Measurements from ENCODE around the gene FAM241A.
"Not testable (repeated sequence)": the region's sequence is repeated elsewhere in the genome, so short reads cannot be mapped to it uniquely, and the experiment has no call there.

The FAM241A gene

GRCh38 chr4:112109360-112110058 lies 35.7 kb upstream of the FAM241A start:
- Histone ChIP-seq H3K9me3 (ENCODE audit: severe bottlenecking) (peaks cover 3% of the 10 kb centered on the region), H3K4me3 (ENCODE audit: low read depth, low read length) (peak overlapping the region; percentile 5; the same call in 1 of the 2 replicates), H3K27me3 (ENCODE audit: insufficient read depth, low read depth, severe bottlenecking) (no peaks in the 10 kb centered on the region), H3K27ac (no peak overlapping the region; the same call in 1 of the 2 replicates), H3K36me3 (peaks cover 5% of the 10 kb centered on the region)
- no peak for DNase-seq
- TF ChIP-seq, protein P1, sequence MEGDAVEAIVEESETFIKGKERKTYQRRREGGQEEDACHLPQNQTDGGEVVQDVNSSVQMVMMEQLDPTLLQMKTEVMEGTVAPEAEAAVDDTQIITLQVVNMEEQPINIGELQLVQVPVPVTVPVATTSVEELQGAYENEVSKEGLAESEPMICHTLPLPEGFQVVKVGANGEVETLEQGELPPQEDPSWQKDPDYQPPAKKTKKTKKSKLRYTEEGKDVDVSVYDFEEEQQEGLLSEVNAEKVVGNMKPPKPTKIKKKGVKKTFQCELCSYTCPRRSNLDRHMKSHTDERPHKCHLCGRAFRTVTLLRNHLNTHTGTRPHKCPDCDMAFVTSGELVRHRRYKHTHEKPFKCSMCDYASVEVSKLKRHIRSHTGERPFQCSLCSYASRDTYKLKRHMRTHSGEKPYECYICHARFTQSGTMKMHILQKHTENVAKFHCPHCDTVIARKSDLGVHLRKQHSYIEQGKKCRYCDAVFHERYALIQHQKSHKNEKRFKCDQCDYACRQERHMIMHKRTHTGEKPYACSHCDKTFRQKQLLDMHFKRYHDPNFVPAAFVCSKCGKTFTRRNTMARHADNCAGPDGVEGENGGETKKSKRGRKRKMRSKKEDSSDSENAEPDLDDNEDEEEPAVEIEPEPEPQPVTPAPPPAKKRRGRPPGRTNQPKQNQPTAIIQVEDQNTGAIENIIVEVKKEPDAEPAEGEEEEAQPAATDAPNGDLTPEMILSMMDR (IDR thresholded peaks at IDR 0.05; ENCODE audit: low read depth, low read length): no peak

DNA sequence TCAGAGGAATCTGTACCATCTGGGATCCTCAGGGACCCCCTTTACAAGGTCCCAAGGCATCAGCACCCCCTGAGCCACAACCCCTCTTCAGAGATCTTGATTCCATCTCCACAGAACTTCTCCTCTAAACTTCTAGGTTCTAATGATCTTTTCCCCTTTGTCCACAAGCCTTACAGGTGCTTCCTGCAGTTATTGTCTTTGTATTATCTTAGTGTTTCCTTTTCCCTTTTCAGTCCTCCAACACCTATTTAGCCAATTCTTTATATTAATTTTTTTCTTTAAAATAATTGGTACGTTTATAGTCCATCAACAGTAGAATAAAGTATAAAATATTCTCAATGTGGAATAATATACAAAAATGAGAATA lies 35.2 kb upstream of the FAM241A start:
- no peaks in the 10 kb centered on the region for H3K27me3 ChIP-seq (ENCODE audit: insufficient read depth, low read depth, severe bottlenecking)
- H3K27ac ChIP-seq: no peak overlapping the region
- peak overlapping the region; percentile 58 for H3K4me3 ChIP-seq (ENCODE audit: low read depth, low read length)
- DNase-seq: no peak
- TF ChIP-seq, protein P1 (IDR thresholded peaks at IDR 0.05; ENCODE audit: low read depth, low read length): no peak
- peaks cover 5% of the 10 kb centered on the region for H3K36me3 ChIP-seq
- peaks cover 3% of the 10 kb centered on the region for H3K9me3 ChIP-seq (ENCODE audit: severe bottlenecking)

DNA sequence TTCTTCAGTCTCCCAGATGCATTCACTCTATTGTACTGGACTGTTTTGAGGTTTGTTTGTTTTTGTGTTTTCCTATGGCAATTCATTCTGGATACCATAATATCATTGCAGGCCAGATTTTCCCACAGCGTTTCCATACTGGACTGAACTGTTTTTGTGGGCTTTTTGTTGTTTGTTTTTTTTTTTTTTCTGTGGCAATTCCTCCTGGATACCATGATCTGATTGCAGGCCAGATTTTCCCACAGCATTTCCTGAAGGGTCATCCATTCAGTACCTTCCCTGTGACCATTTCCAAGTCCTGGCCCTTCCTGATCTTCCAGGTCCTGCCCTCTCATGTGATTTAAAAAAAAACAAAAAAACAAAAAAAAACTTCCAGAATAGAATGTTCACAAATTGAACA lies 33.9 kb upstream of the FAM241A start:
- TF ChIP-seq, protein P1 (IDR thresholded peaks at IDR 0.05; ENCODE audit: low read depth, low read length): no peak
- Histone ChIP-seq H3K9me3 (ENCODE audit: severe bottlenecking) (peaks cover 3% of the 10 kb centered on the region), H3K27me3 (ENCODE audit: insufficient read depth, low read depth, severe bottlenecking) (no peaks in the 10 kb centered on the region), H3K27ac (peak overlapping the region; percentile 87), H3K36me3 (peaks cover 4% of the 10 kb centered on the region), H3K4me3 (ENCODE audit: low read depth, low read length) (peak overlapping the region; percentile 58)
- DNase-seq: no peak

DNA sequence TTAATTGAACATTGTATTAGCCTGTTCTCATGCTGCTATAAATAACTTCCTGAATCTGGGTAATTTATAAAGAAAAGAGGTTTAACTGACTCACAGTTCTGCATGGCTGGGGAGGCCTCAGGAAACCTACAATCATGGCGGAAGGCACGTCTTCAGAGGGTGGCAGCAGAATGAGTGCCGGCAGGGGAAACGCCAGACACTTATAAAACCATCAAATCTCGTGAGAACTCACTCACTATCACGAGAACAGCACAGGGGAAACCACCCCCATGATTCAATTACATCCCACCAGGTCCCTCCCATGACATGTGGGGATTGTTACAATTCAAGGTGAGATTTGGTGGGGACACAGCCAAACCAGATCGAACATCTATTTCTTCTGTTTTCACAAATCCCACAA lies 33.2 kb upstream of the FAM241A start:
- Histone ChIP-seq H3K27ac (peak overlapping the region; percentile 87), H3K4me3 (ENCODE audit: low read depth, low read length) (peak overlapping the region; percentile 58)
- DNase-seq: peak; percentile 82
- not testable (repeated sequence) for H3K36me3 ChIP-seq; H3K27me3 ChIP-seq (ENCODE audit: insufficient read depth, low read depth, severe bottlenecking); H3K9me3 ChIP-seq (ENCODE audit: severe bottlenecking)

GRCh38 chr4:112112590-112113170 lies 32.6 kb upstream of the FAM241A start:
- H3K9me3 ChIP-seq (ENCODE audit: severe bottlenecking): peaks cover 2% of the 10 kb centered on the region
- no peaks in the 10 kb centered on the region for H3K36me3 ChIP-seq
- H3K27ac ChIP-seq: peak overlapping the region; percentile 87
- TF ChIP-seq, protein P1 (IDR thresholded peaks at IDR 0.05; ENCODE audit: low read depth, low read length): no peak
- DNase-seq: peak; percentile 59
- H3K27me3 ChIP-seq (ENCODE audit: insufficient read depth, low read depth, severe bottlenecking): no peaks in the 10 kb centered on the region
- H3K4me3 ChIP-seq (ENCODE audit: low read depth, low read length): peak overlapping the region; percentile 58

GRCh38 chr4:112113864-112114263 lies 31.4 kb upstream of the FAM241A start:
- Histone ChIP-seq H3K4me3 (ENCODE audit: low read depth, low read length) (no peak overlapping the region), H3K9me3 (ENCODE audit: severe bottlenecking) (no peaks in the 10 kb centered on the region), H3K36me3 (no peaks in the 10 kb centered on the region), H3K27me3 (ENCODE audit: insufficient read depth, low read depth, severe bottlenecking) (no peaks in the 10 kb centered on the region), H3K27ac (peak overlapping the region; percentile 87)
- TF ChIP-seq, protein P1 (IDR thresholded peaks at IDR 0.05; ENCODE audit: low read depth, low read length): no peak
- DNase-seq: no peak

Measured in WERI-Rb-1 (cell line).